PC-9 (cell line): Measurements from ENCODE around the gene DBP. TPM values are rescaled to one million over a fixed set of nuclear protein-coding genes. Genes with fewer than 3 reads are reported as not detected.

Experiments used
- BruUV-seq: library from RNA; stranded (reverse); fragments of 400-500 nt; replicated peaks from 2 replicates; lab custom pipeline; 2021; lab: Mats Ljungman, UMichigan
- CTCF ChIA-PET: fragments of 300-600 bp; sonication (Branson Sonifier 250); formaldehyde crosslinking; loops from one replicate; lab custom pipeline; 2022; ENCODE audit warnings: antibody characterized with exemption; lab: Charles Lee
- POLR2A ChIA-PET: fragments of 300-600 bp; sonication (Branson Sonifier 250); formaldehyde crosslinking; loops from one replicate; lab custom pipeline; 2022; ENCODE audit warnings: antibody characterized with exemption; ENCODE audit not compliant: unreplicated experiment; lab: Charles Lee
- DNase-seq, 2 experiments: peaks; one replicate each; pipeline versions ENCODE4 v3.0.0 to v3.0.0-alpha.2; 2015 to 2022; ENCODE audit warnings: mixed read lengths in 1 of 2
- H2AFZ ChIP-seq: fragments of 200-600 bp; sonication (generic); 2 replicates; pipeline ENCODE4 v1.8.1; 2017; ENCODE audit warnings: antibody characterized with exemption
- H3F3A ChIP-seq: fragments of 200-600 bp; sonication (generic); 2 replicates; pipeline ENCODE4 v1.8.1; 2017; ENCODE audit warnings: antibody characterized with exemption, mild to moderate bottlenecking, low read depth; ENCODE audit not compliant: insufficient read depth
- H3K27ac ChIP-seq: fragments of 200-600 bp; sonication (generic); 2 replicates; pipeline ENCODE4 v1.6.1; 2016; ENCODE audit warnings: mixed run types
- H3K27me3 ChIP-seq: fragments of 200-600 bp; sonication (generic); 2 replicates; pipeline ENCODE4 v1.6.1; 2016; ENCODE audit warnings: low read depth, mixed run types; ENCODE audit not compliant: insufficient read depth
- H3K36me3 ChIP-seq: fragments of 200-600 bp; sonication (generic); 2 replicates; pipeline ENCODE4 v1.6.1; 2016; ENCODE audit warnings: low read depth, mixed run types
- H3K4me1 ChIP-seq: fragments of 200-600 bp; sonication (generic); replicated peaks from 2 replicates; pipeline ENCODE4 v1.6.1; 2016; ENCODE audit warnings: mixed run types; ENCODE audit not compliant: insufficient read depth
- H3K4me2 ChIP-seq: fragments of 200-600 bp; sonication (generic); 2 replicates; pipeline ENCODE4 v1.6.1; 2017; ENCODE audit warnings: mixed run types
- H3K4me3 ChIP-seq: fragments of 200-600 bp; sonication (generic); 2 replicates; pipeline ENCODE4 v1.6.1; 2016; ENCODE audit warnings: mixed run types
- H3K79me2 ChIP-seq: fragments of 200-600 bp; sonication (generic); 2 replicates; pipeline ENCODE4 v1.6.1; 2017; ENCODE audit warnings: low read depth, mixed run types
- H3K9me2 ChIP-seq: fragments of 200-600 bp; sonication (generic); 2 replicates; pipeline ENCODE4 v1.8.1; 2017; ENCODE audit warnings: mild to moderate bottlenecking; ENCODE audit not compliant: insufficient read depth
- H3K9me3 ChIP-seq: fragments of 200-600 bp; sonication (generic); 2 replicates; pipeline ENCODE4 v1.8.1; 2016; ENCODE audit warnings: low read depth; ENCODE audit not compliant: insufficient read depth
- H4K20me1 ChIP-seq: fragments of 200-600 bp; sonication (generic); 2 replicates; pipeline ENCODE4 v1.8.1; 2017; ENCODE audit not compliant: insufficient read depth
- EZH2 ChIP-seq: fragments of 200-600 bp; sonication (generic); IDR thresholded peaks from 2 replicates; pipeline ENCODE4 v1.8.0; 2017; ENCODE audit warnings: antibody characterized with exemption, low read depth
- intact Hi-C: fragments of 100-400 bp; cut with micrococcal nuclease; formaldehyde crosslinking; loops from one replicate; pipeline ENCODE4 v1.10.0; 2022; ENCODE audit not compliant: unreplicated experiment
- total RNA-seq: library from RNA; stranded (reverse); gene quantifications from 2 replicates; pipeline ENCODE4 v1.2.3, GENCODE V29; 2021
- TF ChIP-seq, protein P1 (sequence below): fragments of 200-600 bp; sonication (generic); conservative IDR thresholded peaks from 2 replicates; pipeline ENCODE4 v1.6.1; 2017; ENCODE audit warnings: mixed run types, antibody characterized with exemption, mild to moderate bottlenecking, moderate library complexity

DBP gene
- total RNA-seq, 1 experiment from 2014 or later = 48.2 TPM

DNA sequence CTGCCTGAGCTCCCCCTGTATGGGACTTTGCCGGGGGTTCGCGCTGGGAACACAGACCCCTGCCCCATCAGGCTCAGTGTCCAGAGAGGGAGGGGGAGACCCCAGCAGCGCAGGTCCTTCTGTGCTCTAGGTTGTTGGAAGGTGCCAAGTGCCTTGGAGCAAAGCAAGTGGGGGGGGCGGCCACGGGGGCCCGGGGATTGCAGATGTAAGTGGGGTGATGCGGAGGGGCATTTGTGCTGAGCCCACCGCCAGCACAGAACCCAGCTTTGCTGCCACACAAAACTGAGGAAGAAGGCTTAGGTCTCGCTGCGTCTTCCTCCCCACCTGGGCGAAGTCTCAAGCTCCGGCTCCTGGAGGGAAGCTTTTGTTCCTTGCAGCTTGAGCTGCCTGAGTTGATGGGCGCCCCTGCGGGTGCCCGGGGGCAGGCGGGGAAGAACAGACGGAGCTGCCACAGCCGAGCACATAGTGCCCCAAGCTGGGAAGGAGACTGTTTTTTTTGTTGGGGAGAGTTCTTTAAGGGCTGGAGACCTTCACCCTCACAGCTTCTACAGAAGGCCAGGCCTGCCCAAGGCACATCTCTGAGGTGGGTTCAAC is 37.1 kb upstream of the DBP start:
- no peaks in the 10 kb centered on the region for H3K27me3 ChIP-seq
- peaks cover 32% of the 10 kb centered on the region for H3K4me1 ChIP-seq
- no peaks in the 10 kb centered on the region for H3K36me3 ChIP-seq
- no peak overlapping the region for H2AFZ ChIP-seq
- no peak overlapping the region for H3K4me2 ChIP-seq
- DNase-seq = no peak
- no peaks in the 10 kb centered on the region for H3K9me2 ChIP-seq
- H4K20me1 ChIP-seq = no peaks in the 10 kb centered on the region
- intact Hi-C loops = loop anchor here (2.0 kb wide), 1 partner anchor 110 kb away; no protein-coding TSS in a partner anchor
- H3K79me2 ChIP-seq = no peaks in the 10 kb centered on the region
- peaks cover 20% of the 10 kb centered on the region; the same call in 1 of the 2 replicates for H3F3A ChIP-seq
- no peaks in the 10 kb centered on the region for H3K9me3 ChIP-seq
- no peak overlapping the region for H3K4me3 ChIP-seq
- CTCF ChIA-PET = interaction anchor here (0.6 to 1.2 kb wide), 3 partner anchors 17 to 106 kb away, joined by 3 to 4 read pairs (median 3); no protein-coding TSS in a partner anchor
- no TSS peak for BruUV-seq
- no peak overlapping the region for H3K27ac ChIP-seq
- POLR2A ChIA-PET = no interaction called here
- TF ChIP-seq, protein P1, sequence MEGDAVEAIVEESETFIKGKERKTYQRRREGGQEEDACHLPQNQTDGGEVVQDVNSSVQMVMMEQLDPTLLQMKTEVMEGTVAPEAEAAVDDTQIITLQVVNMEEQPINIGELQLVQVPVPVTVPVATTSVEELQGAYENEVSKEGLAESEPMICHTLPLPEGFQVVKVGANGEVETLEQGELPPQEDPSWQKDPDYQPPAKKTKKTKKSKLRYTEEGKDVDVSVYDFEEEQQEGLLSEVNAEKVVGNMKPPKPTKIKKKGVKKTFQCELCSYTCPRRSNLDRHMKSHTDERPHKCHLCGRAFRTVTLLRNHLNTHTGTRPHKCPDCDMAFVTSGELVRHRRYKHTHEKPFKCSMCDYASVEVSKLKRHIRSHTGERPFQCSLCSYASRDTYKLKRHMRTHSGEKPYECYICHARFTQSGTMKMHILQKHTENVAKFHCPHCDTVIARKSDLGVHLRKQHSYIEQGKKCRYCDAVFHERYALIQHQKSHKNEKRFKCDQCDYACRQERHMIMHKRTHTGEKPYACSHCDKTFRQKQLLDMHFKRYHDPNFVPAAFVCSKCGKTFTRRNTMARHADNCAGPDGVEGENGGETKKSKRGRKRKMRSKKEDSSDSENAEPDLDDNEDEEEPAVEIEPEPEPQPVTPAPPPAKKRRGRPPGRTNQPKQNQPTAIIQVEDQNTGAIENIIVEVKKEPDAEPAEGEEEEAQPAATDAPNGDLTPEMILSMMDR = no peak
- TF ChIP-seq EZH2 = no peak

DNA sequence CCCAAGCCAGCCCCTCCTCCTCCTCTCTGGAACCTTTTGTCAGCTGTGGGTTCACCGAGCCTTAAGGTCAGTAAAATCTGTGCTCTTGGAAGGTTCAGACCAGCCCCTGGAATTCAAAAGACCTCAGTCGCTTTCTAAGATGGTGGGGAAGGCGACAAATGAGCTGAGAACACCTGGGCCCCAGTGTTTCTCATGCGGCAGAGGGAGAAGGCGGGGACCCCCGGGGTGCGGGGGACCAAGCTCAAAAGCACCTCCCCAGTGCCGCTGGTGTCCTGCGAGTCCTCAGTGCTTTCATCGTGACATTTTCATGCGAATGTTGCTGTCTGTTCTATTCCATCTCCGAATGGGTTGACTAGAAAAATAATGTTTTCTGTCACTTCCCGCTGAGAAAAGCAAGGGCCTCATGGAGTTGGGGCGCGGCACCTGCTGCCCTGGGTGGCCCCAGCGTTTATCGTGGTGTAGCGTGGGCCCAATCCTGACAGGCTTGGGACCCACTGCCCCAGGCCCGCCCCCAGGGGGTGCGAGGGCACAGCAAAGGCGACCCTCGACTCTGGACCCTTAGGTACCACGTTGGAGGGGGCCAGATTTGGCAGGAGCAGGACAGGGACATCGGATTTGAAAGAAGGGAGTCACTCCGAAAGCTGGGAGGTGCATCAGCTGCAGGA is 36.4 kb upstream of the DBP start:
- TF ChIP-seq, protein P1 = no peak
- no peak for TF ChIP-seq EZH2
- intact Hi-C loops = loop anchor here (2.0 kb wide), 1 partner anchor 111 kb away; no protein-coding TSS in a partner anchor
- POLR2A ChIA-PET = no interaction called here
- H4K20me1 ChIP-seq = no peaks in the 10 kb centered on the region
- H3K9me3 ChIP-seq = no peaks in the 10 kb centered on the region
- H3K79me2 ChIP-seq = no peaks in the 10 kb centered on the region
- no peaks in the 10 kb centered on the region for H3K36me3 ChIP-seq
- no peak overlapping the region for H3K4me3 ChIP-seq
- no peak for DNase-seq
- H2AFZ ChIP-seq = no peak overlapping the region
- no peak overlapping the region for H3K4me2 ChIP-seq
- no peak overlapping the region for H3K27ac ChIP-seq
- H3K4me1 ChIP-seq = peaks cover 27% of the 10 kb centered on the region
- no peaks in the 10 kb centered on the region for H3K9me2 ChIP-seq
- no peaks in the 10 kb centered on the region for H3K27me3 ChIP-seq
- peaks cover 20% of the 10 kb centered on the region; the same call in 1 of the 2 replicates for H3F3A ChIP-seq
- CTCF ChIA-PET = no interaction called here
- no TSS peak for BruUV-seq

DNA sequence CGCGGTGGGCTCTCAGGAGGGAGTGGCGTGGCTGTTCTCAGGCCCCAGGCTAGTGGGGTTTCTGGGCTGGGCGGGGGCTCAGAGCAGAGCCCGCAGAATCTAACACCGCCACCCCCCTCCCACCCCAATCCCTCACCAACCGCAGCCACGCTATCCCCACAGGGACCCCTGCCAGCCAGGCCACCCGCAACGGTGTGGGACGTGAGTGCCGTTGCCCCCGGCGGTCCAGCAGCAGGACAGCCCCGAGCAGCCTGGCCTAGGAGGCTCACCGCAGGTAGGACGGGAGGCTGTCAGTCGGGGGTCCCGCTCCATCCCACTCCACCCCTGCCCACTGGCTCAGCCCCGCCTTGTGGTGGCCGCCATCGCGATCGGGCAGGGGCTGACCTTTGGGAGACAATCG is 35.8 kb upstream of the DBP start, which contains the start of gene NTN5:
Gene NTN5, minus strand, starts transcription at position 24 of the 400 bp plus-strand sequence. CDS start 2,031 bp downstream, outside the sequence.
- no peak for DNase-seq
- H3K4me1 ChIP-seq = peaks cover 21% of the 10 kb centered on the region

More for the DNA sequence above, 35.8 kb upstream of the DBP start, which contains the start of gene NTN5:
- H3K27me3 ChIP-seq = no peaks in the 10 kb centered on the region
- peaks cover 15% of the 10 kb centered on the region; the same call in 1 of the 2 replicates for H3F3A ChIP-seq
- no peak within 1 kb of the TSS for H3K4me2 ChIP-seq
- no peak within 1 kb of the TSS for H3K27ac ChIP-seq
- no peak within 1 kb of the TSS for H3K4me3 ChIP-seq
- ChIA-PET POLR2A (no interaction called here), CTCF (no interaction called here)
- H3K79me2 ChIP-seq = no peaks in the 10 kb centered on the region
- TF ChIP-seq, protein P1 = no peak
- TF ChIP-seq EZH2 = no peak
- no TSS peak for BruUV-seq
- no peak within 1 kb of the TSS for H2AFZ ChIP-seq
- no peaks in the 10 kb centered on the region for H4K20me1 ChIP-seq
- intact Hi-C loops = no loop called here
- no peaks in the 10 kb centered on the region for H3K36me3 ChIP-seq
- H3K9me2 ChIP-seq = no peaks in the 10 kb centered on the region
- no peaks in the 10 kb centered on the region for H3K9me3 ChIP-seq
